ENCODE measurements around the gene MACROD1. TPM values are rescaled to one million over a fixed set of nuclear protein-coding genes. Genes with fewer than 3 reads are reported as not detected.

Gene MACROD1
- total and polyA plus RNA-seq, 10 of the 15 experiments (the other 5 are each of a cell fraction or from before 2014, with no cell fraction given): 1.2 to 22.7 (median 11.3) TPM; not detected in 1

- Histone ChIP-seq H3K36me3 (ENCODE audit: control insufficient read depth in 2 of 2, insufficient read depth in 2 of 2, low read length in 1 of 2) (no peaks in the 10 kb centered on the region), H4K20me1 (ENCODE audit: control insufficient read depth, insufficient read depth) (peaks cover 4% of the 10 kb centered on the region; the same call in 1 of the 2 replicates), H3K4me3 (no peak overlapping the region), H3K27me3 (replicated peaks in 1 of 2; ENCODE audit: control insufficient read depth in 2 of 2, insufficient read depth in 2 of 2, low read length in 1 of 2) (peaks cover 0 to 5% of the 10 kb centered on the region in 2 experiments; a peak in 2 of 4 replicates), H3K4me1 (ENCODE audit: control insufficient read depth, insufficient read depth, low read length) (no peaks in the 10 kb centered on the region), H3K4me2 (ENCODE audit: control insufficient read depth, insufficient read depth) (no peak overlapping the region), H3K9ac (ENCODE audit: control insufficient read depth, insufficient read depth, low read length) (no peak overlapping the region), H2AFZ (ENCODE audit: control insufficient read depth, low read depth, low read length) (no peak overlapping the region), H3K79me2 (ENCODE audit: control insufficient read depth, insufficient read depth, low read length) (no peaks in the 10 kb centered on the region), H3K27ac (ENCODE audit: control insufficient read depth, insufficient read depth) (no peak overlapping the region), H3K9me3 (replicated peaks; ENCODE audit: control insufficient read depth, insufficient read depth, low read length) (no peaks in the 10 kb centered on the region)
- ChIA-PET CTCF (interaction anchor here (1.4 kb wide), 1 partner anchor 108 kb away, joined by 5 read pairs; no protein-coding TSS in a partner anchor), SMC1A (ENCODE audit: uncharacterized antibody, unreplicated experiment) (no interaction called here), RAD21 (ENCODE audit: unreplicated experiment) (no interaction called here), POLR2A (no interaction called here)
- intact Hi-C loops (cut with micrococcal nuclease; ENCODE audit: unreplicated experiment) (no loop called here), in situ Hi-C loops (cut with MboI) (no loop called here)
- peak; percentile 59 for ATAC-seq
- 49% methylated on average over 20 of the region's 20 CpGs for WGBS (ENCODE audit: insufficient coverage, insufficient replicate concordance, low lambda C conversion rate, missing lambda C conversion rate)
- DNase-seq (ENCODE audit: low read depth, low spot score): no peak
- no peak for TF ChIP-seq FOXK2 (IDR thresholded peaks at IDR 0.05)
- TF ChIP-seq HCFC1 (IDR thresholded peaks at IDR 0.05; ENCODE audit: low read length): no peak
- TF ChIP-seq RAD21 (IDR thresholded peaks at IDR 0.05; ENCODE audit: insufficient read depth, low read depth, low read length): peak; percentile 29; the same call in 1 of the 2 replicates
- TF ChIP-seq CTCF (IDR thresholded peaks at IDR 0.05 in 2 of 3, conservative IDR thresholded peaks at IDR 0.05 in 1 of 3; ENCODE audit: control insufficient read depth in 2 of 3, extremely low read depth in 1 of 3, insufficient read depth in 1 of 3, low read depth in 3 of 3, low read length in 3 of 3): peak; percentile 19 to 31 (median 23); a peak in 2 of 6 replicates
- TF ChIP-seq, protein P1, sequence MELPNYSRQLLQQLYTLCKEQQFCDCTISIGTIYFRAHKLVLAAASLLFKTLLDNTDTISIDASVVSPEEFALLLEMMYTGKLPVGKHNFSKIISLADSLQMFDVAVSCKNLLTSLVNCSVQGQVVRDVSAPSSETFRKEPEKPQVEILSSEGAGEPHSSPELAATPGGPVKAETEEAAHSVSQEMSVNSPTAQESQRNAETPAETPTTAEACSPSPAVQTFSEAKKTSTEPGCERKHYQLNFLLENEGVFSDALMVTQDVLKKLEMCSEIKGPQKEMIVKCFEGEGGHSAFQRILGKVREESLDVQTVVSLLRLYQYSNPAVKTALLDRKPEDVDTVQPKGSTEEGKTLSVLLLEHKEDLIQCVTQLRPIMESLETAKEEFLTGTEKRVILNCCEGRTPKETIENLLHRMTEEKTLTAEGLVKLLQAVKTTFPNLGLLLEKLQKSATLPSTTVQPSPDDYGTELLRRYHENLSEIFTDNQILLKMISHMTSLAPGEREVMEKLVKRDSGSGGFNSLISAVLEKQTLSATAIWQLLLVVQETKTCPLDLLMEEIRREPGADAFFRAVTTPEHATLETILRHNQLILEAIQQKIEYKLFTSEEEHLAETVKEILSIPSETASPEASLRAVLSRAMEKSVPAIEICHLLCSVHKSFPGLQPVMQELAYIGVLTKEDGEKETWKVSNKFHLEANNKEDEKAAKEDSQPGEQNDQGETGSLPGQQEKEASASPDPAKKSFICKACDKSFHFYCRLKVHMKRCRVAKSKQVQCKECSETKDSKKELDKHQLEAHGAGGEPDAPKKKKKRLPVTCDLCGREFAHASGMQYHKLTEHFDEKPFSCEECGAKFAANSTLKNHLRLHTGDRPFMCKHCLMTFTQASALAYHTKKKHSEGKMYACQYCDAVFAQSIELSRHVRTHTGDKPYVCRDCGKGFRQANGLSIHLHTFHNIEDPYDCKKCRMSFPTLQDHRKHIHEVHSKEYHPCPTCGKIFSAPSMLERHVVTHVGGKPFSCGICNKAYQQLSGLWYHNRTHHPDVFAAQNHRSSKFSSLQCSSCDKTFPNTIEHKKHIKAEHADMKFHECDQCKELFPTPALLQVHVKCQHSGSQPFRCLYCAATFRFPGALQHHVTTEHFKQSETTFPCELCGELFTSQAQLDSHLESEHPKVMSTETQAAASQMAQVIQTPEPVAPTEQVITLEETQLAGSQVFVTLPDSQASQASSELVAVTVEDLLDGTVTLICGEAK (IDR thresholded peaks at IDR 0.05; ENCODE audit: borderline replicate concordance): no peak
- no peak for TF ChIP-seq USF1 (IDR thresholded peaks at IDR 0.05; ENCODE audit: borderline replicate concordance, extremely low read length, insufficient read depth, low read depth, low read length)
- no peak for TF ChIP-seq PAX5 (IDR thresholded peaks at IDR 0.05; ENCODE audit: borderline replicate concordance, low read depth, low read length)
- TF ChIP-seq MXI1 (IDR thresholded peaks at IDR 0.05; ENCODE audit: low read depth, low read length): no peak
- no peak for TF ChIP-seq TBL1XR1 (IDR thresholded peaks at IDR 0.05; ENCODE audit: low read depth, low read length)
- BruUV-seq (replicated peaks): no TSS peak
- FAIRE-seq: no peak
These were observed 125.1 kb downstream of the MACROD1 start for GRCh38 chr11:64040684-64041322.

All from GM12878 (cell line).